Measurements from ENCODE around the gene CLASP1. TPM values are rescaled to one million over a fixed set of nuclear protein-coding genes. Genes with fewer than 3 reads are reported as not detected.

The CLASP1 gene
- total and polyA plus RNA-seq, 4 donors, result 7.5 to 50.0 (median 21.9) TPM

DNA sequence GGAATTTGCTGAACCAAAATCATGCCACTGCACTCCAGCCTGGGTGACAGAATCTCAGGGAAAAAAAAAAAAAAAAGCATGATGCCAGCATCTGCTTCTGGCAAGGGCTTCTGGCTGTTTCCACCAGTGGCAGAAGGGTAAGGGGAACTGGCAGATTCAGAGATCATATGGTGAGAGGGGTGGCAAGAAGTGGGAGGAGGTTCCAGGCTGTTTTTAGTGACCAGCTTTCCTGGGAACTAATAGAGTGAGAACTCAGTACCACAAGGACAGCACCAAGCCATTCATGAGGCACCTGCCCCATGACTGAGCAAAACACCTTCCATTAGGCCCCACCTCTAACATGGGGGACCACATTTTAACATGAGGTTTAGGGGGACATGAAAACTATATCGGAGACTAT, 18.4 kb upstream of the CLASP1 start:
- Histone ChIP-seq H3K4me3 (ENCODE audit: low read depth in 1 of 3, low read length in 3 of 3) (no peak overlapping the region), H3K36me3 (ENCODE audit: control insufficient read depth in 4 of 4, insufficient read depth in 3 of 4, low read depth in 1 of 4, low read length in 3 of 4) (no peaks in the 10 kb centered on the region), H3K9me3 (ENCODE audit: control insufficient read depth in 4 of 4, low read length in 3 of 4) (no peaks in the 10 kb centered on the region), H3K4me1 (ENCODE audit: control insufficient read depth in 4 of 4, insufficient read depth in 4 of 4, low read length in 3 of 4) (no peaks in the 10 kb centered on the region), H3K9ac (ENCODE audit: low read depth in 1 of 2, low read length in 2 of 2) (no peak overlapping the region), H3K27ac (ENCODE audit: low read depth in 1 of 2, low read length in 2 of 2) (no peak overlapping the region), H3K27me3 (ENCODE audit: control insufficient read depth in 4 of 4, insufficient read depth in 4 of 4, low read length in 3 of 4) (no peaks in the 10 kb centered on the region)
- 100% methylated on average over 1 of the region's 1 CpG for WGBS
- no peak for TF ChIP-seq YY1 (IDR thresholded peaks at IDR 0.05)
- no peak for TF ChIP-seq NR2F2 (IDR thresholded peaks at IDR 0.05)
- TF ChIP-seq RAD21 (IDR thresholded peaks at IDR 0.05), result no peak
- no peak for TF ChIP-seq RXRA (IDR thresholded peaks at IDR 0.05)
- TF ChIP-seq HNF4A (conservative IDR thresholded peaks at IDR 0.05), result no peak
- TF ChIP-seq, protein P1, sequence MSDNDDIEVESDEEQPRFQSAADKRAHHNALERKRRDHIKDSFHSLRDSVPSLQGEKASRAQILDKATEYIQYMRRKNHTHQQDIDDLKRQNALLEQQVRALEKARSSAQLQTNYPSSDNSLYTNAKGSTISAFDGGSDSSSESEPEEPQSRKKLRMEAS (IDR thresholded peaks at IDR 0.05), result no peak
- no peak for TF ChIP-seq TAF1 (conservative IDR thresholded peaks at IDR 0.05)
- TF ChIP-seq, protein P2, sequence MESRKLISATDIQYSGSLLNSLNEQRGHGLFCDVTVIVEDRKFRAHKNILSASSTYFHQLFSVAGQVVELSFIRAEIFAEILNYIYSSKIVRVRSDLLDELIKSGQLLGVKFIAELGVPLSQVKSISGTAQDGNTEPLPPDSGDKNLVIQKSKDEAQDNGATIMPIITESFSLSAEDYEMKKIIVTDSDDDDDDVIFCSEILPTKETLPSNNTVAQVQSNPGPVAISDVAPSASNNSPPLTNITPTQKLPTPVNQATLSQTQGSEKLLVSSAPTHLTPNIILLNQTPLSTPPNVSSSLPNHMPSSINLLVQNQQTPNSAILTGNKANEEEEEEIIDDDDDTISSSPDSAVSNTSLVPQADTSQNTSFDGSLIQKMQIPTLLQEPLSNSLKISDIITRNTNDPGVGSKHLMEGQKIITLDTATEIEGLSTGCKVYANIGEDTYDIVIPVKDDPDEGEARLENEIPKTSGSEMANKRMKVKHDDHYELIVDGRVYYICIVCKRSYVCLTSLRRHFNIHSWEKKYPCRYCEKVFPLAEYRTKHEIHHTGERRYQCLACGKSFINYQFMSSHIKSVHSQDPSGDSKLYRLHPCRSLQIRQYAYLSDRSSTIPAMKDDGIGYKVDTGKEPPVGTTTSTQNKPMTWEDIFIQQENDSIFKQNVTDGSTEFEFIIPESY (IDR thresholded peaks at IDR 0.05), result no peak
- no peak for TF ChIP-seq FOXA1 (IDR thresholded peaks at IDR 0.05)
- TF ChIP-seq SP1 (IDR thresholded peaks at IDR 0.05), result no peak
- no peak for TF ChIP-seq FOXA2 (IDR thresholded peaks at IDR 0.05)
- no peak for TF ChIP-seq EGR1 (IDR thresholded peaks at IDR 0.05; ENCODE audit: low read depth in 2 of 2)
- no peak for TF ChIP-seq JUND (IDR thresholded peaks at IDR 0.05)
- TF ChIP-seq GABPA (IDR thresholded peaks at IDR 0.05 in 1 of 2, conservative IDR thresholded peaks at IDR 0.05 in 1 of 2), result no peak
- no peak for TF ChIP-seq HNF4G (IDR thresholded peaks at IDR 0.05)
- TF ChIP-seq, protein P3, sequence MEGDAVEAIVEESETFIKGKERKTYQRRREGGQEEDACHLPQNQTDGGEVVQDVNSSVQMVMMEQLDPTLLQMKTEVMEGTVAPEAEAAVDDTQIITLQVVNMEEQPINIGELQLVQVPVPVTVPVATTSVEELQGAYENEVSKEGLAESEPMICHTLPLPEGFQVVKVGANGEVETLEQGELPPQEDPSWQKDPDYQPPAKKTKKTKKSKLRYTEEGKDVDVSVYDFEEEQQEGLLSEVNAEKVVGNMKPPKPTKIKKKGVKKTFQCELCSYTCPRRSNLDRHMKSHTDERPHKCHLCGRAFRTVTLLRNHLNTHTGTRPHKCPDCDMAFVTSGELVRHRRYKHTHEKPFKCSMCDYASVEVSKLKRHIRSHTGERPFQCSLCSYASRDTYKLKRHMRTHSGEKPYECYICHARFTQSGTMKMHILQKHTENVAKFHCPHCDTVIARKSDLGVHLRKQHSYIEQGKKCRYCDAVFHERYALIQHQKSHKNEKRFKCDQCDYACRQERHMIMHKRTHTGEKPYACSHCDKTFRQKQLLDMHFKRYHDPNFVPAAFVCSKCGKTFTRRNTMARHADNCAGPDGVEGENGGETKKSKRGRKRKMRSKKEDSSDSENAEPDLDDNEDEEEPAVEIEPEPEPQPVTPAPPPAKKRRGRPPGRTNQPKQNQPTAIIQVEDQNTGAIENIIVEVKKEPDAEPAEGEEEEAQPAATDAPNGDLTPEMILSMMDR (IDR thresholded peaks at IDR 0.05; ENCODE audit: low read depth, low read length, missing input control), result no peak
- TF ChIP-seq, protein P4, sequence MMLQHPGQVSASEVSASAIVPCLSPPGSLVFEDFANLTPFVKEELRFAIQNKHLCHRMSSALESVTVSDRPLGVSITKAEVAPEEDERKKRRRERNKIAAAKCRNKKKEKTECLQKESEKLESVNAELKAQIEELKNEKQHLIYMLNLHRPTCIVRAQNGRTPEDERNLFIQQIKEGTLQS (IDR thresholded peaks at IDR 0.05), result no peak
- no peak for DNase-seq (ENCODE audit: low spot score)

DNA sequence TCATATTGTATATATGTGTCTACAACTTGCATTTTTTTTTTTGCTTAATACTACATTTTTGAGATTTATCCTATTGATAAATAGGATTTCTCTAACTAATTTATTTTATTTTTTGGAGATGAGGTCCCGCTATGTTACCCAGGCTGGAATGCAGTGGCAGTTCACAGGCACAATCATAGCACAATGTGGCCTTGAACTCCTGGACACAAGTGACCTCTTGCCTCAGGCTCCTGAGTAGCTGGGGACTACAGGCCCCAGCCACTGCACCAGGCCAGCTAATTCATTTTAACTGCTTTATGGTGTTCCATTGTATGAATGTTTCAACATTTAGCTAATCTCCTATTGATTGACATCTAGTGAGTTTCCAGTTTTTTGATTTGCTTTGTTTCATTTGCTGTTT, 16.8 kb upstream of the CLASP1 start:
- Histone ChIP-seq H3K9me3 (ENCODE audit: control insufficient read depth in 4 of 4, low read length in 3 of 4) (no peaks in the 10 kb centered on the region), H3K36me3 (ENCODE audit: control insufficient read depth in 4 of 4, insufficient read depth in 3 of 4, low read depth in 1 of 4, low read length in 3 of 4) (no peaks in the 10 kb centered on the region), H3K27me3 (ENCODE audit: control insufficient read depth in 4 of 4, insufficient read depth in 4 of 4, low read length in 3 of 4) (no peaks in the 10 kb centered on the region), H3K27ac (ENCODE audit: low read depth in 1 of 2, low read length in 2 of 2) (no peak overlapping the region), H3K9ac (ENCODE audit: low read depth in 1 of 2, low read length in 2 of 2) (no peak overlapping the region), H3K4me3 (ENCODE audit: low read depth in 1 of 3, low read length in 3 of 3) (no peak overlapping the region), H3K4me1 (ENCODE audit: control insufficient read depth in 4 of 4, insufficient read depth in 4 of 4, low read length in 3 of 4) (no peaks in the 10 kb centered on the region)
- DNase-seq (ENCODE audit: low spot score), result no peak
- 97% methylated on average over 1 of the region's 1 CpG for WGBS
- TF ChIP-seq TAF1 (conservative IDR thresholded peaks at IDR 0.05), result no peak
- TF ChIP-seq NR2F2 (IDR thresholded peaks at IDR 0.05), result no peak
- TF ChIP-seq, protein P2 (IDR thresholded peaks at IDR 0.05), result no peak
- no peak for TF ChIP-seq RAD21 (IDR thresholded peaks at IDR 0.05)
- TF ChIP-seq, protein P5, sequence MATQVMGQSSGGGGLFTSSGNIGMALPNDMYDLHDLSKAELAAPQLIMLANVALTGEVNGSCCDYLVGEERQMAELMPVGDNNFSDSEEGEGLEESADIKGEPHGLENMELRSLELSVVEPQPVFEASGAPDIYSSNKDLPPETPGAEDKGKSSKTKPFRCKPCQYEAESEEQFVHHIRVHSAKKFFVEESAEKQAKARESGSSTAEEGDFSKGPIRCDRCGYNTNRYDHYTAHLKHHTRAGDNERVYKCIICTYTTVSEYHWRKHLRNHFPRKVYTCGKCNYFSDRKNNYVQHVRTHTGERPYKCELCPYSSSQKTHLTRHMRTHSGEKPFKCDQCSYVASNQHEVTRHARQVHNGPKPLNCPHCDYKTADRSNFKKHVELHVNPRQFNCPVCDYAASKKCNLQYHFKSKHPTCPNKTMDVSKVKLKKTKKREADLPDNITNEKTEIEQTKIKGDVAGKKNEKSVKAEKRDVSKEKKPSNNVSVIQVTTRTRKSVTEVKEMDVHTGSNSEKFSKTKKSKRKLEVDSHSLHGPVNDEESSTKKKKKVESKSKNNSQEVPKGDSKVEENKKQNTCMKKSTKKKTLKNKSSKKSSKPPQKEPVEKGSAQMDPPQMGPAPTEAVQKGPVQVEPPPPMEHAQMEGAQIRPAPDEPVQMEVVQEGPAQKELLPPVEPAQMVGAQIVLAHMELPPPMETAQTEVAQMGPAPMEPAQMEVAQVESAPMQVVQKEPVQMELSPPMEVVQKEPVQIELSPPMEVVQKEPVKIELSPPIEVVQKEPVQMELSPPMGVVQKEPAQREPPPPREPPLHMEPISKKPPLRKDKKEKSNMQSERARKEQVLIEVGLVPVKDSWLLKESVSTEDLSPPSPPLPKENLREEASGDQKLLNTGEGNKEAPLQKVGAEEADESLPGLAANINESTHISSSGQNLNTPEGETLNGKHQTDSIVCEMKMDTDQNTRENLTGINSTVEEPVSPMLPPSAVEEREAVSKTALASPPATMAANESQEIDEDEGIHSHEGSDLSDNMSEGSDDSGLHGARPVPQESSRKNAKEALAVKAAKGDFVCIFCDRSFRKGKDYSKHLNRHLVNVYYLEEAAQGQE (IDR thresholded peaks at IDR 0.05), result no peak
- TF ChIP-seq HNF4G (IDR thresholded peaks at IDR 0.05), result no peak
- no peak for TF ChIP-seq GABPA (IDR thresholded peaks at IDR 0.05 in 1 of 2, conservative IDR thresholded peaks at IDR 0.05 in 1 of 2)
- TF ChIP-seq, protein P4 (IDR thresholded peaks at IDR 0.05), result no peak
- TF ChIP-seq, protein P3 (IDR thresholded peaks at IDR 0.05; ENCODE audit: low read depth, low read length, missing input control), result no peak
- no peak for TF ChIP-seq RXRA (IDR thresholded peaks at IDR 0.05)
